ENCODE data around the gene MLYCD. TPM values are rescaled to one million over a fixed set of nuclear protein-coding genes. Genes with fewer than 3 reads are reported as not detected.

MLYCD gene
- total and polyA plus RNA-seq, 2 donors from 2014 or later = 8.8 to 9.1 TPM

GRCh38 chr16:83973581-83974385 lies 74.9 kb downstream of the MLYCD start:
- DNase-seq (peak in 1 of 5 donors; percentile 27), FAIRE-seq (no peak)
- Histone ChIP-seq H3K4me3 (ENCODE audit: low read length in 3 of 3) (no peak overlapping the region), H3K9ac (ENCODE audit: low read length in 3 of 3) (no peak overlapping the region), H3K27me3 (ENCODE audit: control insufficient read depth, insufficient read depth, low read length) (no peaks in the 10 kb centered on the region), H3K36me3 (ENCODE audit: control insufficient read depth in 2 of 3, insufficient read depth in 3 of 3, low read length in 3 of 3) (no peaks in the 10 kb centered on the region), H3K9me3 (ENCODE audit: control insufficient read depth in 2 of 3, insufficient read depth in 1 of 3, low read length in 3 of 3) (peaks cover 0 to 7% (median 2%) of the 10 kb centered on the region in 3 donors), H3K27ac (ENCODE audit: low read depth in 2 of 2, low read length in 2 of 2) (no peak overlapping the region), H3K4me1 (ENCODE audit: control insufficient read depth in 2 of 3, insufficient read depth in 2 of 3, low read depth in 1 of 3, low read length in 3 of 3) (no peaks in the 10 kb centered on the region)
- intact Hi-C loops (cut with DNase I) = no loop called here
- no peak for TF ChIP-seq CTCF (IDR thresholded peaks at IDR 0.05; ENCODE audit: borderline replicate concordance, extremely low read depth, insufficient read depth)

GRCh38 chr16:83974475-83974874 lies 75.6 kb downstream of the MLYCD start:
- no peaks in the 10 kb centered on the region for H3K27me3 ChIP-seq (ENCODE audit: control insufficient read depth, insufficient read depth, low read length)
- no peak overlapping the region for H3K9ac ChIP-seq (ENCODE audit: low read length in 3 of 3)
- no peak for DNase-seq
- TF ChIP-seq CTCF (IDR thresholded peaks at IDR 0.05; ENCODE audit: borderline replicate concordance, extremely low read depth, insufficient read depth) = no peak
- H3K4me3 ChIP-seq (ENCODE audit: low read length in 3 of 3) = no peak overlapping the region
- H3K36me3 ChIP-seq (ENCODE audit: control insufficient read depth in 2 of 3, insufficient read depth in 3 of 3, low read length in 3 of 3) = no peaks in the 10 kb centered on the region
- FAIRE-seq = no peak
- H3K4me1 ChIP-seq (ENCODE audit: control insufficient read depth in 2 of 3, insufficient read depth in 2 of 3, low read depth in 1 of 3, low read length in 3 of 3) = no peaks in the 10 kb centered on the region
- intact Hi-C loops (cut with DNase I) = no loop called here
- H3K27ac ChIP-seq (ENCODE audit: low read depth in 2 of 2, low read length in 2 of 2) = no peak overlapping the region
- peaks cover 0 to 8% (median 2%) of the 10 kb centered on the region in 3 donors for H3K9me3 ChIP-seq (ENCODE audit: control insufficient read depth in 2 of 3, insufficient read depth in 1 of 3, low read length in 3 of 3)

- Histone ChIP-seq H3K27ac (ENCODE audit: low read depth in 2 of 2, low read length in 2 of 2) (no peak overlapping the region), H3K9ac (ENCODE audit: low read length in 3 of 3) (no peak overlapping the region), H3K27me3 (ENCODE audit: control insufficient read depth, insufficient read depth, low read length) (no peaks in the 10 kb centered on the region), H3K36me3 (ENCODE audit: control insufficient read depth in 2 of 3, insufficient read depth in 3 of 3, low read length in 3 of 3) (no peaks in the 10 kb centered on the region), H3K4me1 (ENCODE audit: control insufficient read depth in 2 of 3, insufficient read depth in 2 of 3, low read depth in 1 of 3, low read length in 3 of 3) (no peaks in the 10 kb centered on the region), H3K4me3 (ENCODE audit: low read length in 3 of 3) (no peak overlapping the region), H3K9me3 (ENCODE audit: control insufficient read depth in 2 of 3, insufficient read depth in 1 of 3, low read length in 3 of 3) (peaks cover 0 to 8% (median 2%) of the 10 kb centered on the region in 3 donors)
- DNase-seq (no peak), FAIRE-seq (no peak)
- TF ChIP-seq CTCF (IDR thresholded peaks at IDR 0.05; ENCODE audit: borderline replicate concordance, extremely low read depth, insufficient read depth) = no peak
- intact Hi-C loops (cut with DNase I) = no loop called here
These were observed 76.8 kb downstream of the MLYCD start for GRCh38 chr16:83975590-83976260.

Other genes with a start within 250 kb of the MLYCD start
- gene HSBP1, start 91.1 kb upstream of the MLYCD start, total RNA-seq = 110 TPM
- 192 TPM for gene HSBP1, start 91.1 kb upstream of the MLYCD start, polyA plus RNA-seq (ENCODE audit: insufficient read depth, low read depth, low replicate concordance)
- gene OSGIN1, start 54.1 kb downstream of the MLYCD start, total RNA-seq = 6.3 TPM
- gene OSGIN1, start 54.1 kb downstream of the MLYCD start, polyA plus RNA-seq (ENCODE audit: insufficient read depth, low read depth, low replicate concordance) = 14.5 TPM
- gene NECAB2, start 69.1 kb downstream of the MLYCD start, total RNA-seq = 0.82 TPM
- gene NECAB2, start 69.1 kb downstream of the MLYCD start, polyA plus RNA-seq (ENCODE audit: insufficient read depth, low read depth, low replicate concordance) = 47.0 TPM
- not detected for gene SLC38A8, start 143.7 kb downstream of the MLYCD start, total RNA-seq
- 0.30 TPM for gene SLC38A8, start 143.7 kb downstream of the MLYCD start, polyA plus RNA-seq (ENCODE audit: insufficient read depth, low read depth, low replicate concordance)
- gene MBTPS1, start 217.8 kb downstream of the MLYCD start, total RNA-seq = 91.7 TPM
- gene MBTPS1, start 217.8 kb downstream of the MLYCD start, polyA plus RNA-seq (ENCODE audit: insufficient read depth, low read depth, low replicate concordance) = 45.5 TPM
- gene HSDL1, start 246.1 kb downstream of the MLYCD start, total RNA-seq = 13.3 TPM
- gene HSDL1, start 246.1 kb downstream of the MLYCD start, polyA plus RNA-seq (ENCODE audit: insufficient read depth, low read depth, low replicate concordance) = 12.1 TPM
- gene DNAAF1, start 246.2 kb downstream of the MLYCD start, total RNA-seq = 4.8 TPM
- gene DNAAF1, start 246.2 kb downstream of the MLYCD start, polyA plus RNA-seq (ENCODE audit: insufficient read depth, low read depth, low replicate concordance) = 2.4 TPM

All from kidney (tissue), 14 donors.